LNCAP (cell line): Measurements from ENCODE around the gene LYRM2.

Experiments used
- CTCF ChIP-seq: fragments of 450-650 bp; IDR thresholded peaks from 2 replicates; pipeline ENCODE4 v1.5.1; 2017; ENCODE audit warnings: mild to moderate bottlenecking

Gene LYRM2

DNA sequence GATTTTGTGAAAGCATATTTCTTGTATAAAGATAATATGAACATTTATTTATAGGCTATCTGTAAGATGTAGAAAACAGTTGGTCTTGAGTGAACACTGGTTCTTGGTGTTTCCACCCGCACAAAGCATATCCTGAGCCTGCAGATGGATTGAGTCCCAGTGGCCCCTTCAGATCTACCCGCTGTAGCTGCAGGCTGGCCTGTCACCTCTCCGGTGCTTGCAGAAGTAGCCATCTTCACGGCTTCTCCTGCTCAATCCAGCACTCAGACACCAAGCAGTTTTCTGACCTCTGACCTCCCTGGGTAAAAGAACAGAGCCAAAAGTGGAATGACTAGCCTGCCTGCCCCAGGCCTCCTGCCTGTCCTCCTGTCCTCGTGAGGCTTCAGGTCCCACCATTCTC, 22.7 kb downstream of the LYRM2 start:
- no peak for TF ChIP-seq CTCF

DNA sequence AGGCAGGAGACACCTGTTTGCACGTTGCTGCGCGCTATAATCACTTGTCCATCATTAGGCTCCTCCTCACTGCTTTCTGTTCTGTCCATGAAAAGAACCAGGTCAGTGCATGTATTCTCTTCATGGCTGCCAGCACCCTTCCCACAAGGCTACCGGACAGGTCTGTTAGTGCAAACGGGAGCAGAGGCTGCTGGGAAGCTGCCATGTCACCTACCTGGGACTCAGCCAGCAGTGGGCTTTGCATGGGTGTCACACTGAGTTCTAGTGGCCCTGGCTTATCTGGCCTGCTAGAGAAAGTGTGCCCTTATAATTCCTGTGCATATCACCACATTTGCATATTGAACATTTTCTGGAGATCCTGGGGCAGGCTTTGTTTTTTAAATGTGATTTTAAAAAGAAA, 24.8 kb downstream of the LYRM2 start:
- TF ChIP-seq CTCF = no peak

DNA sequence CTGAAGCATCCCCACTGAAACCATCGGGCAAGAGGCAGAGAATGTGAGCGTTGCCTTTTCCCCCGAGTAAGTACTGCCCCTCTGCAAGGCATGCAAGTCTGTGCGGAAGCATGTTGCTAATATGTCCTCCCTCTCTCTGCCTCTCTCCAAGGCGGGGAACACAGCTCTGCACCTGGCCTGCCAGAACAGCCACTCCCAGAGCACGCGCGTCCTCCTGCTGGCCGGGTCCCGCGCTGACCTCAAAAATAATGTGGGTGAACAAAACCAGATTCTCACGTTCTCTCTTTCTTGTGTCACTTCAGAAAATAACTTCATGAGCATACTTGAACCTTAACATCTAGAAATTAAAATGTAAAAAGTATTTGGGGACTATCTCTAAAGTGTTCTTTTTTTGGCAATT, 26.4 kb downstream of the LYRM2 start:
- no peak for TF ChIP-seq CTCF

DNA sequence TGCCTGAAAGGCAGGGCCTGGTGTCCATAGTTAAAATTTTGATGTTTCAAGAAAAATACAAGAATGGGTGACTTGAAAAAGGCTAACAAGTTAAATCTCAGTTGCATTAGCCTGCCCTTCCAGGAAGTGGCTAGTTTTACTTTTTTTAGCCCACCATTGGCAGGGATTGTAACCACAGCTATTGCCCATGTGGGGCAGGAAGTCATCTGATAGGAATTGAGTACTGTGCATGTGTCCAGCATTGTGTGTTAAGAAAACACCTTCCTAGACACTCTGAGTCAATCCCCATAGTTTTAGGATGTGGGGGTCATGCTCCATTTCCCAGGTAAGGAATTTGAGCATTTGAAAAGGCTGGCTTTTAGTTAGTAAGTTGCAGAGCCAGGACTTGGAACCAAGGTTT, 26.9 kb downstream of the LYRM2 start:
- no peak for TF ChIP-seq CTCF

GRCh38 chr6:89610149-89610642, 28.4 kb downstream of the LYRM2 start:
- TF ChIP-seq CTCF = peak; percentile 66

- no peak for TF ChIP-seq CTCF
These were observed 32.7 kb downstream of the LYRM2 start for GRCh38 chr6:89605861-89606260.

- no peak for TF ChIP-seq CTCF
These were observed 33.9 kb downstream of the LYRM2 start for GRCh38 chr6:89604653-89605052.

GRCh38 chr6:89602166-89602565, 36.4 kb downstream of the LYRM2 start:
- TF ChIP-seq CTCF = no peak
